OCI-M2 (cell line): ENCODE data around the gene ZDHHC19.
"Not testable (repeated sequence)": the region's sequence is repeated elsewhere in the genome, so short reads cannot be mapped to it uniquely, and the experiment has no call there.

Source experiments
- DNase-seq: peaks from one replicate; lab custom pipeline; 2025; ENCODE audit not compliant: unreplicated experiment; lab: John Stamatoyannopoulos, UW

Gene ZDHHC19

GRCh38 chr3:196210673-196211556 lies at the start of gene ZDHHC19:
Gene ZDHHC19 (minus strand): TSS chr3:196211400. CDS start chr3:196211315, 85 bp downstream.
- DNase-seq = no peak

- no peak for DNase-seq
Measured at GRCh38 chr3:196260784-196261183, 49.6 kb upstream of the ZDHHC19 start.

- DNase-seq = no peak
Measured at GRCh38 chr3:196255776-196256175, 44.6 kb upstream of the ZDHHC19 start.

GRCh38 chr3:196254376-196255283 lies 43.4 kb upstream of the ZDHHC19 start:
- DNase-seq = no peak

- DNase-seq = no peak
Measured at GRCh38 chr3:196251918-196252317, 40.7 kb upstream of the ZDHHC19 start.

- DNase-seq = no peak
Measured at GRCh38 chr3:196246612-196247308, 35.6 kb upstream of the ZDHHC19 start.

GRCh38 chr3:196244166-196244565 lies 33.0 kb upstream of the ZDHHC19 start:
- DNase-seq = not testable (repeated sequence)

- no peak for DNase-seq
Measured at GRCh38 chr3:196241704-196242103, 30.5 kb upstream of the ZDHHC19 start.

GRCh38 chr3:196240424-196240823 lies 29.2 kb upstream of the ZDHHC19 start:
- DNase-seq = no peak

- DNase-seq = no peak
Measured at GRCh38 chr3:196238612-196239560, 27.7 kb upstream of the ZDHHC19 start.

GRCh38 chr3:196237203-196237602 lies 26.0 kb upstream of the ZDHHC19 start:
- DNase-seq = no peak

- no peak for DNase-seq
Measured at GRCh38 chr3:196236223-196236622, 25.0 kb upstream of the ZDHHC19 start.

- no peak for DNase-seq
Measured at GRCh38 chr3:196235452-196236122, 24.4 kb upstream of the ZDHHC19 start.

- DNase-seq = no peak
Measured at GRCh38 chr3:196232882-196233251, 21.7 kb upstream of the ZDHHC19 start.

GRCh38 chr3:196232154-196232881 lies 21.1 kb upstream of the ZDHHC19 start:
- DNase-seq = no peak

- no peak for DNase-seq
Measured at GRCh38 chr3:196227629-196228493, 16.7 kb upstream of the ZDHHC19 start.

- DNase-seq = no peak
Measured at GRCh38 chr3:196227121-196227561, 15.9 kb upstream of the ZDHHC19 start.
